Measurements from ENCODE around the gene CLOCK. TPM values are rescaled to one million over a fixed set of nuclear protein-coding genes. Genes with fewer than 3 reads are reported as not detected.
A peak's percentile ranks its signal among the peaks of the same experiment; 100 is the strongest.

Gene CLOCK
- total and polyA plus RNA-seq, 9 of the 15 experiments (the other 6 are each of a cell fraction or from before 2014, with no cell fraction given): 3.7 to 14.4 (median 9.4) TPM

DNA sequence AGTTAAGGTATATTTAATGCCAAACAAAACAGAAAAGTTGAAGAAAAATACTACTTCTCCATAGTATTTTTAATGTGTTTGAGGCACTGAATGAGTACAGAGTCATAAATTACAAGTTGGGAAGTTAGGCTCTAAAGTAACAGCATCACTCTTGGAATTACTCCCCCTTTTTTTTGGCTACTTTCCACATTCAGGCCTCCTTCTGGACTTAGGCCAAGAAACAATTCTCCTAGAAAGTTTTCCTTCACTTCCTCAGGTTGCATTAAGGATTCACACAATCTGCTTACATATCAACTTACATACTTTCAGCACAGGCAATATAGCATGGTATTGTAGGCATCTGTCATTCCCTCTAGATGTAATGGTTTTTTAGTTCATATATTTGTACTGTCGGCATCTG lies 98.9 kb downstream of the CLOCK start:
- no peak overlapping the region for H3K27ac ChIP-seq (ENCODE audit: extremely low read depth, low read depth, low read length)
- WGBS (ENCODE audit: insufficient coverage, low coverage, missing lambda C conversion rate): 100% methylated on average over 1 of the region's 1 CpG
- H3K4me1 ChIP-seq (replicated peaks in 1 of 2; ENCODE audit: control insufficient read depth in 2 of 2, insufficient read depth in 2 of 2, low read length in 2 of 2): no peaks in the 10 kb centered on the region
- no peak overlapping the region for H3K4me2 ChIP-seq (ENCODE audit: insufficient read depth, low read length)
- H3K9me1 ChIP-seq (ENCODE audit: control insufficient read depth, insufficient read depth, low read length): no peaks in the 10 kb centered on the region
- in situ Hi-C loops (cut with MboI) (no loop called here), intact Hi-C loops (cut with micrococcal nuclease) (loop anchor here (10.0 kb wide), 1 partner anchor 103 kb away; the partner anchor contains the start of gene SRD5A3)
- ChIA-PET POLR2A (interaction anchor here (1.1 kb wide), 1 partner anchor 31 kb away, joined by 3 read pairs; no protein-coding TSS in a partner anchor), CTCF (ENCODE audit: low intra/inter-chr PET ratio) (no interaction called here)
- no peak for TF ChIP-seq HDAC1 (IDR thresholded peaks at IDR 0.05)
- TF ChIP-seq NFIC (IDR thresholded peaks at IDR 0.05): peak; percentile 65
- TF ChIP-seq ZNF23 (CRISPR knock-in tag; IDR thresholded peaks at IDR 0.05): no peak
- H2AFZ ChIP-seq (ENCODE audit: low read depth, low read length): no peak overlapping the region
- H3K9ac ChIP-seq (ENCODE audit: insufficient read depth in 1 of 2, low read depth in 2 of 2, low read length in 2 of 2): no peak overlapping the region
- no peaks in the 10 kb centered on the region for H3K9me3 ChIP-seq (replicated peaks; ENCODE audit: control insufficient read depth, insufficient read depth, low read depth, low read length)
- BruUV-seq (replicated peaks): no TSS peak
- H3K79me2 ChIP-seq (ENCODE audit: control insufficient read depth, insufficient read depth, low read length): no peaks in the 10 kb centered on the region
- FAIRE-seq (no peak), ATAC-seq (no peak), DNase-seq (ENCODE audit: extremely low read depth in 1 of 4, low spot score in 3 of 4) (no peak)
- no peaks in the 10 kb centered on the region for H3K27me3 ChIP-seq (ENCODE audit: control insufficient read depth in 2 of 2, insufficient read depth in 2 of 2, low read length in 2 of 2)
- H3K36me3 ChIP-seq (ENCODE audit: control insufficient read depth, insufficient read depth, low read length): peaks cover 72% of the 10 kb centered on the region; the same call in 2 of the 3 replicates
- H3K4me3 ChIP-seq: no peak overlapping the region
- no peaks in the 10 kb centered on the region for H4K20me1 ChIP-seq (replicated peaks; ENCODE audit: control insufficient read depth, insufficient read depth, low read length)

DNA sequence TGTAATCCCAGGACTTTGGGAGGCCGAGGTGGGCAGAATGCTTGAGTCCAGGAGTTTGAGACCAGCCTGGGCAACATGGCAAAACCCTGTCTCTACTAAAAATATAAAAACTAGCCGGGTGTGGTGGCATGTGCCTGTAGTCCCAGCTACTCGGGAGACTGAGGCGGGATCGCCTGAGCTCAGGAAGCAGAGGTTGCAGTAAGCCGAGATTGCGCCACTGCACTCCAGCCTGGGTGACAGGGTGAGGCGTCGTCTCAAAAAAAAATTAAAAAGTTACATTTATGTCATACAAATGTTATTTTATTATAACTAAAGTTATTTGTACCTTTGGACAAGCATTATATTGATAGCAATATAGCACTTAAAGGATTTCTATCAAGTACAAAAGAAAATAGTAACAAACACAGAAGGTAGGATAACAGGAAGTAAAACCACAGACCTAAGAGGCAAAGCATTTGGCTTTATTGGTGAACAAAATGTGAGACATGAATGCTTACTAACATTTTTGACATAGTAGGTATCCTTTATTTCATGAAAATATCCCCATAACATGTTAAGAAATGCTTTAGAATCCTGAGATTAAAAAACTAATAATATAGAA lies 99.5 kb downstream of the CLOCK start:
- no peaks in the 10 kb centered on the region for H3K27me3 ChIP-seq (ENCODE audit: control insufficient read depth in 2 of 2, insufficient read depth in 2 of 2, low read length in 2 of 2)
- H3K9me3 ChIP-seq (replicated peaks; ENCODE audit: control insufficient read depth, insufficient read depth, low read depth, low read length): no peaks in the 10 kb centered on the region
- intact Hi-C loops (cut with micrococcal nuclease) (loop anchor here (10.0 kb wide), 1 partner anchor 102 kb away; the partner anchor contains the start of gene SRD5A3), in situ Hi-C loops (cut with MboI) (no loop called here)
- H4K20me1 ChIP-seq (replicated peaks; ENCODE audit: control insufficient read depth, insufficient read depth, low read length): no peaks in the 10 kb centered on the region
- DNase-seq (ENCODE audit: extremely low read depth in 1 of 4, low spot score in 3 of 4): no peak
- no peak overlapping the region for H3K4me2 ChIP-seq (ENCODE audit: insufficient read depth, low read length)
- no peak overlapping the region for H3K27ac ChIP-seq (ENCODE audit: extremely low read depth, low read depth, low read length)
- no peaks in the 10 kb centered on the region for H3K9me1 ChIP-seq (ENCODE audit: control insufficient read depth, insufficient read depth, low read length)
- H3K4me3 ChIP-seq: no peak overlapping the region
- WGBS (ENCODE audit: insufficient coverage, low coverage, missing lambda C conversion rate): 93% methylated on average over 6 of the region's 9 CpGs
- TF ChIP-seq IFI16 (CRISPR knock-in tag; IDR thresholded peaks at IDR 0.05) (no peak), ZC3H4 (CRISPR knock-in tag; IDR thresholded peaks at IDR 0.05; ENCODE audit: borderline replicate concordance) (no peak), HDGF (IDR thresholded peaks at IDR 0.05) (no peak), SOX6 (IDR thresholded peaks at IDR 0.05) (no peak), FOS (IDR thresholded peaks at IDR 0.05; ENCODE audit: extremely low read depth, insufficient read length) (no peak), POLR2A (conservative IDR thresholded peaks at IDR 0.05) (no peak), PHF21A (IDR thresholded peaks at IDR 0.05; ENCODE audit: borderline replicate concordance, low read depth) (no peak)
- no peak for FAIRE-seq
- no peaks in the 10 kb centered on the region for H3K79me2 ChIP-seq (ENCODE audit: control insufficient read depth, insufficient read depth, low read length)
- ChIA-PET CTCF (ENCODE audit: low intra/inter-chr PET ratio) (no interaction called here), POLR2A (no interaction called here)
- no peaks in the 10 kb centered on the region for H3K4me1 ChIP-seq (replicated peaks in 1 of 2; ENCODE audit: control insufficient read depth in 2 of 2, insufficient read depth in 2 of 2, low read length in 2 of 2)
- no peak overlapping the region for H2AFZ ChIP-seq (ENCODE audit: low read depth, low read length)
- no peak for ATAC-seq
- H3K36me3 ChIP-seq (ENCODE audit: control insufficient read depth, insufficient read depth, low read length): peaks cover 73% of the 10 kb centered on the region; the same call in 2 of the 3 replicates
- no TSS peak for BruUV-seq (replicated peaks)
- H3K9ac ChIP-seq (ENCODE audit: insufficient read depth in 1 of 2, low read depth in 2 of 2, low read length in 2 of 2): no peak overlapping the region

Data from K562 (cell line).